Erythroblast (primary cell): Measurements from ENCODE around the gene ADARB2.

Experiments
- DNase-seq, 2 experiments: peaks; one replicate each; lab custom pipeline; 2025; lab: John Stamatoyannopoulos, UW
- GATA1 ChIP-seq: IDR thresholded peaks from 2 replicates; pipeline ENCODE4 v1.6.1; 2011; ENCODE audit warnings: low read depth, mild to moderate bottlenecking, control low read depth, low read length, moderate library complexity
- POLR2A ChIP-seq: IDR thresholded peaks from 2 replicates; pipeline ENCODE4 v1.6.1; 2011; ENCODE audit warnings: mild to moderate bottlenecking, low read length

The ADARB2 gene

GRCh38 chr10:1377740-1378397 lies 359.5 kb downstream of the ADARB2 start:
- no peak for DNase-seq
- no peak for TF ChIP-seq POLR2A
- no peak for TF ChIP-seq GATA1

- TF ChIP-seq GATA1 = no peak
- no peak for DNase-seq
Observed at GRCh38 chr10:1377231-1377630, 360.1 kb downstream of the ADARB2 start.

GRCh38 chr10:1376384-1376945 lies 360.9 kb downstream of the ADARB2 start:
- no peak for TF ChIP-seq GATA1
- no peak for TF ChIP-seq POLR2A
- no peak for DNase-seq

GRCh38 chr10:1375346-1376170 lies 361.8 kb downstream of the ADARB2 start:
- no peak for TF ChIP-seq POLR2A
- no peak for TF ChIP-seq GATA1
- DNase-seq = no peak

- DNase-seq = no peak
- no peak for TF ChIP-seq POLR2A
- no peak for TF ChIP-seq GATA1
Observed at GRCh38 chr10:1374511-1375345, 362.6 kb downstream of the ADARB2 start.

GRCh38 chr10:1373287-1373686 lies 364.0 kb downstream of the ADARB2 start:
- no peak for DNase-seq
- TF ChIP-seq GATA1 (no peak), POLR2A (no peak)

- DNase-seq = no peak
- no peak for TF ChIP-seq GATA1
- no peak for TF ChIP-seq POLR2A
Observed at GRCh38 chr10:1372212-1372611, 365.1 kb downstream of the ADARB2 start.

- no peak for DNase-seq
- TF ChIP-seq GATA1 = no peak
- no peak for TF ChIP-seq POLR2A
Observed at GRCh38 chr10:1370298-1370697, 367.0 kb downstream of the ADARB2 start.

- no peak for DNase-seq
- TF ChIP-seq POLR2A = no peak
- TF ChIP-seq GATA1 = no peak
Observed at GRCh38 chr10:1369665-1370064, 367.7 kb downstream of the ADARB2 start.

- TF ChIP-seq POLR2A = no peak
- TF ChIP-seq GATA1 = no peak
- no peak for DNase-seq
Observed at GRCh38 chr10:1369197-1369596, 368.1 kb downstream of the ADARB2 start.

GRCh38 chr10:1368842-1369171 lies 368.5 kb downstream of the ADARB2 start:
- DNase-seq = peak; percentile 16 to 46
- TF ChIP-seq GATA1 = no peak
- TF ChIP-seq POLR2A = no peak

GRCh38 chr10:1367938-1368841 lies 369.1 kb downstream of the ADARB2 start:
- DNase-seq = no peak
- TF ChIP-seq POLR2A (no peak), GATA1 (no peak)

- no peak for DNase-seq
- TF ChIP-seq GATA1 (no peak), POLR2A (no peak)
Observed at GRCh38 chr10:1366811-1367425, 370.4 kb downstream of the ADARB2 start.

GRCh38 chr10:1366322-1366691 lies 371.0 kb downstream of the ADARB2 start:
- no peak for DNase-seq
- no peak for TF ChIP-seq POLR2A
- TF ChIP-seq GATA1 = no peak
